DOHH2 (cell line): Measurements from ENCODE around the gene SNX30.

ENCODE experiments used
- CTCF ChIP-seq: fragments of 200-600 bp; sonication (generic); IDR thresholded peaks from one replicate; pipeline ENCODE4 v1.5.1; 2014; ENCODE audit warnings: antibody characterized with exemption, mild to moderate bottlenecking, low read depth, low read length; ENCODE audit not compliant: poor library complexity, severe bottlenecking
- EZH2phosphoT487 ChIP-seq: fragments of 200-600 bp; sonication (generic); IDR thresholded peaks from 2 replicates; pipeline ENCODE4 v1.6.1; 2017; ENCODE audit warnings: borderline replicate concordance, mild to moderate bottlenecking, antibody characterized with exemption, low read length, moderate library complexity, mixed read lengths

DNA sequence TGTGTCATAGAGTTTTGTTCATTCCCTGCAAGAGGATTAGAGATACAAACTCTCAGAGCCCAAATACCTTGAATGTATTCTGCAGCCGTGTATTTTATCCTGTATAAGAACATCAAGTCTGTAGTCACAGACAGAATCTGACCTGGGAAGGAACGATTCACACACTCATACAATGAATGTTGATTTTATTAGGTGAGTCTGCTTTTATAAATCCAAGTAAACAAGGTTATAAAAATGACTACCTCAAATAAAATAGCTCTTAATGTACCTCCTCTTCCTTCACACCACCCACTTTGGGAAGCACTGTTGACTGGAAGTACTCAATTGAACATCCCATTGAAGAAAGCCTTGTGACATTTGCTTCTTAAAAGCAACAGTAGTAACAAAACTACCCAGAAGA, 128.2 kb downstream of the SNX30 start:
- no peak for TF ChIP-seq CTCF
- TF ChIP-seq EZH2phosphoT487, result no peak
